Central memory CD4-positive, alpha-beta T cell (primary cell): ENCODE results near the gene COPG1.
"Not testable (repeated sequence)": the region's sequence is repeated elsewhere in the genome, so short reads cannot be mapped to it uniquely, and the experiment has no call there.

Source experiments
- DNase-seq: peaks from one replicate; pipeline ENCODE4 v3.0.0; 2022
- total RNA-seq, 3 experiments: gene quantifications; one replicate each; lab custom pipeline; 2026; lab: John Stamatoyannopoulos, UW

The COPG1 gene
- total RNA-seq = 72.3 to 224 (median 126) reads per million in 3 experiments

- DNase-seq = peak; percentile 87
Measured at GRCh38 chr3:129249284-129250065, at the start of gene COPG1. COPG1 (plus strand) TSS chr3:129249606; CDS start chr3:129249710, 104 bp downstream.

- no peak for DNase-seq
Measured at GRCh38 chr3:129204473-129204872, 44.9 kb upstream of the COPG1 start.

- no peak for DNase-seq
Measured at GRCh38 chr3:129205109-129205832, 44.1 kb upstream of the COPG1 start.

- DNase-seq = no peak
Measured at GRCh38 chr3:129207479-129207878, 41.9 kb upstream of the COPG1 start.

- DNase-seq = no peak
Measured at GRCh38 chr3:129211345-129211744, 38.1 kb upstream of the COPG1 start.

- DNase-seq = no peak
Measured at GRCh38 chr3:129211772-129212171, 37.6 kb upstream of the COPG1 start.

- DNase-seq = no peak
Measured at GRCh38 chr3:129213238-129213637, 36.2 kb upstream of the COPG1 start.

- DNase-seq = no peak
Measured at GRCh38 chr3:129218742-129219141, 30.7 kb upstream of the COPG1 start.

GRCh38 chr3:129224387-129224786 is 25.0 kb upstream of the COPG1 start:
- DNase-seq = not testable (repeated sequence)

- no peak for DNase-seq
Measured at GRCh38 chr3:129224984-129225393, 24.4 kb upstream of the COPG1 start.

- DNase-seq = no peak
Measured at GRCh38 chr3:129226374-129226773, 23.0 kb upstream of the COPG1 start.

GRCh38 chr3:129228891-129229585 is 20.4 kb upstream of the COPG1 start:
- no peak for DNase-seq

GRCh38 chr3:129230311-129231019 is 18.9 kb upstream of the COPG1 start:
- DNase-seq = no peak

- no peak for DNase-seq
Measured at GRCh38 chr3:129231331-129232119, 17.9 kb upstream of the COPG1 start.

- DNase-seq = no peak
Measured at GRCh38 chr3:129233538-129233937, 15.9 kb upstream of the COPG1 start.

- no peak for DNase-seq
Measured at GRCh38 chr3:129234441-129234840, 15.0 kb upstream of the COPG1 start.

GRCh38 chr3:129235344-129235917 is 14.0 kb upstream of the COPG1 start:
- DNase-seq = no peak

- DNase-seq = no peak
Measured at GRCh38 chr3:129238945-129239705, 10.3 kb upstream of the COPG1 start.

- DNase-seq = no peak
Measured at GRCh38 chr3:129239991-129240390, 9.4 kb upstream of the COPG1 start.

- DNase-seq = no peak
Measured at GRCh38 chr3:129240436-129240835, 9.0 kb upstream of the COPG1 start.

GRCh38 chr3:129245141-129245540 is 4.3 kb upstream of the COPG1 start:
- DNase-seq = no peak
